NCI-H526 (cell line): Measurements from ENCODE around the gene DUX4.
"Not testable (repeated sequence)": the region's sequence is repeated elsewhere in the genome, so short reads cannot be mapped to it uniquely, and the experiment has no call there.

Experiments
- DNase-seq, 2 experiments: peaks; one replicate each; lab custom pipeline; 2025; lab: John Stamatoyannopoulos, UW

Gene DUX4

GRCh38 chr4:190173428-190173827 is at the start of gene DUX4:
DUX4 (plus strand) TSS chr4:190173774; CDS start chr4:190173774, 0 bp downstream.
- not testable (repeated sequence) for DNase-seq

- DNase-seq: not testable (repeated sequence)
Measured at GRCh38 chr4:190175436-190175835, 1.9 kb downstream of the DUX4 start.

GRCh38 chr4:190177727-190178605 is 4.4 kb downstream of the DUX4 start:
- not testable (repeated sequence) for DNase-seq

DNA sequence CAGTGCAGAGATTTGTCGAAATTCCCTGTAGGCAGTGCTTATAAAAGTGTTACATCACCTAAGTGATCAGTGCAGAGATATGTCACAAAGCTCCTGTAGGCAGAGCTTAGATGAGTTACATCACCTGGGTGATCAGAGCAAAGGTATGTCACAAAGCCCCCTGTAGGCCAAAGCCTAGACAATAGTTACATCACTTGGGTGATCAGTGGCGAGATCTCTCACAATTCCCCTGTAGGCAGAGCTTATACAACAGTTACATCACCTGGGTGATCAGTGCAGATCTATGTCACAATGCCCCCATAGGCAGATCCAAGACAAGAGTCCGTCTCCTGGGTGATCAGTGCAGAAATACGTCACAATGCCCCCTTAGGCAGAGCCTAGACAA is 5.0 kb downstream of the DUX4 start:
- DNase-seq: not testable (repeated sequence)

DNA sequence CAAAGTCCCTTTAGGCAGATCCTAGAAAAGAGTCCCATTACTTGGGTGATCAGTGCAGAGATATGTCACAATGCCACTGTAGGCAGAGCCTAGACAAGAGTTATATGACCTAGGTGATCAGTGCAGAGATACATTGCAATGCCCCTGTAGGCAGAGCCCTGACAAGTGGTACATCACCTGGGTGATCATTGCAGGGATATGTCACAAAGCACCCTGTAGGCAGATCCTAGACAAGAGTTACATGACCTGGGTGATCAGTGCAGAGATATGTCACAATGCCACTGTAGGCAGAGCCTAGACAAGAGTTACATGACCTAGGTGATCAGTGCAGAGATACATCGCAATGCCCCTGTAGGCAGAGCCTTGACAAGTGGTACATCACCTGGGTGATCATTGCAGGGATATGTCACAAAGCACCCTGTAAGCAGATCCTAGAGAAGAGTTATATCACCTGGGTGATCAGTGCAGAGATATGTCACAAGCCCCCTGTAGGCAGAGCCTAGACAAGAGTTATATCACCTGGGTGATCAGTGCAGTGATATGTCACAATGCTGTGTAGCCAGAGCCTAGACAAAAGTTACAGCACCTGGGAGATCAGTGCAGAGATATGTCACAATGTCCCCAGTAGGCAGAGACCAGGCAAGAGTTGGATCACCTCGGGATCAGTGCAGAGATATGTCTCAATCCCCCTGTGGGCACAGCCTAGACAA is 5.6 kb downstream of the DUX4 start:
- DNase-seq: not testable (repeated sequence)

GRCh38 chr4:190179740-190180094 is 6.1 kb downstream of the DUX4 start:
- DNase-seq: not testable (repeated sequence)

DNA sequence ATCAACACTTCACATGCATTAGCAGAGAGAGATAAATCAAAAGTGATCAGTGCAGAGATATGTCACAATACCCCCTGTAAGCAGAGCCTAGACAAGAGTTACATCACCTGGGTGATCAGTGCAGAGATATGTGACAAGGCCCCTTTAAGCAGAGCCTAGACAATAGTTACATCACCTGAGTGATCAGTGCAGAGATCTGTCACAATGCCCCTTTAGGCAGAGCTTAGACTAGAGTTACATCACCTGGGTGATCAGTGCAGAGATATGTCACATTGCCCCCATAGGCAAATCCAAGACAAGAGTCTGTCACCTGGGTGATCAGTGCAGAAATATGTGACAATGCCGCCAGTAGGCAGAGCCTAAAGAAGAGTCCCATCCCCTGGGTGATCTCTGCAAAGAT is 7.4 kb downstream of the DUX4 start:
- not testable (repeated sequence) for DNase-seq

DNA sequence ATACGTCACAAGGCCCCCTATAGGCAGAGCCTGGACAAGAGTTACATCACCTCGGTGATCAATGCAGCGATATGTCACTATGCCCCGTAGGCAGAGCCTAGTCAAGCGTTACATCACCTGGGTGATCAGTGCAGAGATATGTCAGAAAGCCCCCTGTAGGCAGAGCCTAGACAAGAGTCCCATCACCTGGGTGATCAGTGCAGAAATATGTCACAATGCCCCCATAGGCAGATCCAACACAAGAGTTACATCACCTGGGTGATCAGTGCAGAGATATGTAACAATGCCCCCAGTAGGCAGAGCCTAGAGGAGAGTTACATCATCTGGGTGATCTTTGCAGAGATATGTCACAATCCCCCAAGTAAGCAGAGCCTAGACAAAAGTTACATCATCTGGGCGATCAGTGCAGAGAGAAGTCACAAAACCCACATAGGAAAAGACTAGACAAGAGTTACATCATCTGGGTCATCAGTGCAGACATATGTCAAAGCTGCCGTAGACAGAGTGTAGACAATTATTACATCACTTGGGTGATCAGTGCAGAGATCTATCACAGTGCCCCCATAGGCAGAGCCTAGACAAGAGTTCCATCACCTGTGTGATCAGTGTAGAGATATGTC is 8.0 kb downstream of the DUX4 start:
- not testable (repeated sequence) for DNase-seq

DNA sequence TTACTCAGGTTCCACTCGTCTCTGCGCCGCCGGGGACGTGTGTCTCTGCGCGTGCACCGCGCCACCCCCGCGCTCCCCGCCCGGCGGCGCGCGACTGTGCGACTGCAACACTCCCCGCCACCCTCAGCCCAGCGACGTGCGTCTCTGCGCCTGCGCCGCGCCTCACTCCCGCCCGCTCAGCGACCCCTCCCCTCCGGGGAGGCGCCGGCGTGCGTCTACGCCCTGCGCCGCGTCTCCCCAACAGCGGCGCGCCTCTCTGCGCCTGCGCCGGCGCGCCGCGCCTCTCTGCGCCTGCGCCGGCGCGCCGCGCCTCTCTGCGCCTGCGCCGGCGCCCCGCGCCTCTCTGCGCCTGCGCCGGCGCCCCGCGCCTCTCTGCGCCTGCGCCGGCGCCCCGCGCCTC is 29.9 kb downstream of the DUX4 start:
- not testable (repeated sequence) for DNase-seq
